Panc1 (cell line): ENCODE results near the gene DUSP10. TPM values are rescaled to one million over a fixed set of nuclear protein-coding genes. Genes with fewer than 3 reads are reported as not detected.

Source experiments
- ATAC-seq: fragments of 200-7000 bp; cut with Tn5 transposase; 2 replicates; pipeline ENCODE4 v1.9.1; 2020; ENCODE audit warnings: mild to moderate bottlenecking, moderate library complexity
- BruUV-seq: library from RNA; stranded (reverse); fragments of 400-500 nt; replicated peaks from 2 replicates; lab custom pipeline; 2021; lab: Mats Ljungman, UMichigan
- CTCF ChIA-PET: fragments of 300-600 bp; sonication (Branson Sonifier 250); formaldehyde crosslinking; loops from one replicate; lab custom pipeline; 2022; ENCODE audit warnings: antibody characterized with exemption; lab: Charles Lee
- POLR2A ChIA-PET: fragments of 300-600 bp; sonication (Branson Sonifier 250); formaldehyde crosslinking; loops from one replicate; lab custom pipeline; 2022; ENCODE audit warnings: antibody characterized with exemption; lab: Charles Lee
- DNase-seq: peaks from one replicate; pipeline ENCODE4 v3.0.0-alpha.2; 2010; ENCODE audit warnings: low read depth, low spot score
- H3K27ac ChIP-seq: 2 replicates; pipeline ENCODE4 v1.5.1; 2011; ENCODE audit warnings: mild to moderate bottlenecking, low read length, inconsistent platforms
- H3K27me3 ChIP-seq: fragments of 200-500 bp; sonication (Bioruptor generic); 2 replicates; pipeline ENCODE4 v1.6.0; 2014; ENCODE audit warnings: low read length, inconsistent platforms; ENCODE audit not compliant: control insufficient read depth, insufficient read depth
- H3K36me3 ChIP-seq: fragments of 200-500 bp; sonication (Bioruptor generic); 2 replicates; pipeline ENCODE4 v1.5.1; 2014; ENCODE audit warnings: inconsistent platforms, mild to moderate bottlenecking, low read length, moderate library complexity; ENCODE audit not compliant: control insufficient read depth, insufficient read depth
- H3K4me1 ChIP-seq: 2 replicates; pipeline ENCODE4 v1.5.1; 2011; ENCODE audit warnings: inconsistent platforms, mild to moderate bottlenecking, low read length, moderate library complexity; ENCODE audit not compliant: control insufficient read depth, insufficient read depth
- H3K4me3 ChIP-seq, 2 experiments: 2 replicates each; pipeline ENCODE4 v1.5.1; 2011 to 2012; ENCODE audit warnings: low read depth in 2 of 2, low read length in 2 of 2, mild to moderate bottlenecking in 2 of 2, inconsistent platforms in 1 of 2, moderate library complexity in 1 of 2
- H3K9me3 ChIP-seq: fragments of 200-500 bp; sonication (Bioruptor generic); 2 replicates; pipeline ENCODE4 v1.5.1; 2014; ENCODE audit warnings: low read depth, mild to moderate bottlenecking, inconsistent platforms, low read length, moderate library complexity; ENCODE audit not compliant: control insufficient read depth, insufficient read depth
- POLR2AphosphoS5 ChIP-seq: IDR thresholded peaks from 2 replicates; pipeline ENCODE4 v1.6.1; 2012; ENCODE audit warnings: mild to moderate bottlenecking, low read depth, low read length, moderate library complexity
- SIN3A ChIP-seq: IDR thresholded peaks from 2 replicates; pipeline ENCODE4 v1.6.1; 2012; ENCODE audit warnings: low read depth, mild to moderate bottlenecking, low read length, moderate library complexity, borderline replicate concordance; ENCODE audit not compliant: insufficient read depth
- TCF7L2 ChIP-seq: IDR thresholded peaks from 2 replicates; pipeline ENCODE4 v1.6.1; 2011; ENCODE audit warnings: mild to moderate bottlenecking, low read depth, low read length, inconsistent platforms
- in situ Hi-C: cut with HindIII; loops from 2 replicates; pipeline ENCODE4 v1.10.0; 2016; ENCODE audit warnings: low sequenced_read_pairs, low pct_unique_long_range_greater_than_20kb
- intact Hi-C: fragments of 100-400 bp; cut with micrococcal nuclease; formaldehyde crosslinking; loops from one replicate; pipeline ENCODE4 v1.10.0; 2022; ENCODE audit not compliant: unreplicated experiment
- total RNA-seq: library from RNA; stranded (reverse); gene quantifications from one replicate; pipeline ENCODE4 v1.2.1, GENCODE V29; 2021; ENCODE audit not compliant: unreplicated experiment
- TF ChIP-seq, protein P1 (sequence below), 2 experiments: IDR thresholded peaks; 2 replicates each; pipeline ENCODE4 v1.6.1; 2011 to 2012; ENCODE audit warnings: low read depth in 2 of 2, control low read depth in 1 of 2, low read length in 1 of 2, mild to moderate bottlenecking in 1 of 2, moderate library complexity in 1 of 2; ENCODE audit not compliant: insufficient read depth in 1 of 2
- TF ChIP-seq, protein P2 (sequence below): fragments of 450-650 bp; IDR thresholded peaks from 2 replicates; pipeline ENCODE4 v1.5.1; 2017; ENCODE audit warnings: mild to moderate bottlenecking

DUSP10 gene
- total RNA-seq, 1 experiment from 2014 or later: 1.4 TPM

DNA sequence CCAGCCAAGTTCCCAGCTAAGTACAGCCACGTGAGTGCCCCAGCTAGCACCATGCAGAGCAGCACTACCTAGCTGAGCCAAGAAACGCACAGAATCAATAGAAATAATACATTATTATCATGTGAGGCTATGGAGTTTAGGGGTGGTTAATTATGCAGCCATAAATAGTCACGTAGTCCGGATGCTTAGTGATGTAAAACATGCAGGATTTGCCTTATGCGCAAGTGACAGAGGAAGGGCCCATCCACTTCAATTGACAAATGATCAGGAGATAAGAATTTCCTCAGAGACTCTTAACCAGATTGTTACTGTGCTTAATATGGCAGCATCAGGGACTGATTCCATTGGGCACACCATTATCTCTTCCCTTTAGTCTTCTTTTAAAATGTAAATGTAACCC is 44.8 kb upstream of the DUSP10 start:
- POLR2A ChIA-PET: no interaction called here
- no peaks in the 10 kb centered on the region for H3K27me3 ChIP-seq
- H3K9me3 ChIP-seq: no peaks in the 10 kb centered on the region
- no TSS peak for BruUV-seq
- H3K4me3 ChIP-seq: no peak overlapping the region
- in situ Hi-C loops: no loop called here
- intact Hi-C loops: no loop called here
- H3K36me3 ChIP-seq: no peaks in the 10 kb centered on the region
- CTCF ChIA-PET: no interaction called here
- no peaks in the 10 kb centered on the region for H3K4me1 ChIP-seq
- TF ChIP-seq SIN3A (no peak), TCF7L2 (no peak), POLR2AphosphoS5 (no peak)
- TF ChIP-seq, protein P1, sequence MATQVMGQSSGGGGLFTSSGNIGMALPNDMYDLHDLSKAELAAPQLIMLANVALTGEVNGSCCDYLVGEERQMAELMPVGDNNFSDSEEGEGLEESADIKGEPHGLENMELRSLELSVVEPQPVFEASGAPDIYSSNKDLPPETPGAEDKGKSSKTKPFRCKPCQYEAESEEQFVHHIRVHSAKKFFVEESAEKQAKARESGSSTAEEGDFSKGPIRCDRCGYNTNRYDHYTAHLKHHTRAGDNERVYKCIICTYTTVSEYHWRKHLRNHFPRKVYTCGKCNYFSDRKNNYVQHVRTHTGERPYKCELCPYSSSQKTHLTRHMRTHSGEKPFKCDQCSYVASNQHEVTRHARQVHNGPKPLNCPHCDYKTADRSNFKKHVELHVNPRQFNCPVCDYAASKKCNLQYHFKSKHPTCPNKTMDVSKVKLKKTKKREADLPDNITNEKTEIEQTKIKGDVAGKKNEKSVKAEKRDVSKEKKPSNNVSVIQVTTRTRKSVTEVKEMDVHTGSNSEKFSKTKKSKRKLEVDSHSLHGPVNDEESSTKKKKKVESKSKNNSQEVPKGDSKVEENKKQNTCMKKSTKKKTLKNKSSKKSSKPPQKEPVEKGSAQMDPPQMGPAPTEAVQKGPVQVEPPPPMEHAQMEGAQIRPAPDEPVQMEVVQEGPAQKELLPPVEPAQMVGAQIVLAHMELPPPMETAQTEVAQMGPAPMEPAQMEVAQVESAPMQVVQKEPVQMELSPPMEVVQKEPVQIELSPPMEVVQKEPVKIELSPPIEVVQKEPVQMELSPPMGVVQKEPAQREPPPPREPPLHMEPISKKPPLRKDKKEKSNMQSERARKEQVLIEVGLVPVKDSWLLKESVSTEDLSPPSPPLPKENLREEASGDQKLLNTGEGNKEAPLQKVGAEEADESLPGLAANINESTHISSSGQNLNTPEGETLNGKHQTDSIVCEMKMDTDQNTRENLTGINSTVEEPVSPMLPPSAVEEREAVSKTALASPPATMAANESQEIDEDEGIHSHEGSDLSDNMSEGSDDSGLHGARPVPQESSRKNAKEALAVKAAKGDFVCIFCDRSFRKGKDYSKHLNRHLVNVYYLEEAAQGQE (IDR thresholded peaks at IDR 0.05; ENCODE audit: insufficient read depth in 1 of 2, low read depth in 2 of 2, low read length in 1 of 2): no peak
- TF ChIP-seq, protein P2, sequence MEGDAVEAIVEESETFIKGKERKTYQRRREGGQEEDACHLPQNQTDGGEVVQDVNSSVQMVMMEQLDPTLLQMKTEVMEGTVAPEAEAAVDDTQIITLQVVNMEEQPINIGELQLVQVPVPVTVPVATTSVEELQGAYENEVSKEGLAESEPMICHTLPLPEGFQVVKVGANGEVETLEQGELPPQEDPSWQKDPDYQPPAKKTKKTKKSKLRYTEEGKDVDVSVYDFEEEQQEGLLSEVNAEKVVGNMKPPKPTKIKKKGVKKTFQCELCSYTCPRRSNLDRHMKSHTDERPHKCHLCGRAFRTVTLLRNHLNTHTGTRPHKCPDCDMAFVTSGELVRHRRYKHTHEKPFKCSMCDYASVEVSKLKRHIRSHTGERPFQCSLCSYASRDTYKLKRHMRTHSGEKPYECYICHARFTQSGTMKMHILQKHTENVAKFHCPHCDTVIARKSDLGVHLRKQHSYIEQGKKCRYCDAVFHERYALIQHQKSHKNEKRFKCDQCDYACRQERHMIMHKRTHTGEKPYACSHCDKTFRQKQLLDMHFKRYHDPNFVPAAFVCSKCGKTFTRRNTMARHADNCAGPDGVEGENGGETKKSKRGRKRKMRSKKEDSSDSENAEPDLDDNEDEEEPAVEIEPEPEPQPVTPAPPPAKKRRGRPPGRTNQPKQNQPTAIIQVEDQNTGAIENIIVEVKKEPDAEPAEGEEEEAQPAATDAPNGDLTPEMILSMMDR: no peak
- no peak overlapping the region for H3K27ac ChIP-seq
- ATAC-seq (no peak), DNase-seq (no peak)

DNA sequence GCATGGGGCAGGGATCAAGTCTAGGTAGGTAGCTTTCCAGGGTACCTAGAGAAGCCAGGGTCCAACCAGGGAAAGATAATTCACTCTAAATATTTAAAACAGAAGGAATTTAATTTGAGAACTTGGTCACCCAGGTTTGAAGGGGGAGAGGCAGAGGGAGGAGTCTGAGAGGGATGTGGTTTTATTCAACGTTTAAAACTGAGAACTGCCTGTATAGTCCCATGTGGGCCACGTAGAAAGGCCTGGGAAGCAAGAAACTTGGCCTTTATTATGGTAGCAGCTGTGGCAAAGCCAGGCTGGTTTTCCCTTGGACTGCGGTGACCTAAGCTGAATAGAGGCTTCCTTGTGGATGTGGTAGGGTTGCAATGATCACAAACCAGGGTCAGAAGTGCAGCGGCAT is 42.0 kb upstream of the DUSP10 start:
- CTCF ChIA-PET: no interaction called here

More for the DNA sequence above, 42.0 kb upstream of the DUSP10 start:
- intact Hi-C loops: no loop called here
- no peak for TF ChIP-seq SIN3A
- TF ChIP-seq POLR2AphosphoS5: no peak
- no peak for TF ChIP-seq TCF7L2
- TF ChIP-seq, protein P1 (IDR thresholded peaks at IDR 0.05; ENCODE audit: insufficient read depth in 1 of 2, low read depth in 2 of 2, low read length in 1 of 2): no peak
- TF ChIP-seq, protein P2: no peak
- H3K36me3 ChIP-seq: no peaks in the 10 kb centered on the region
- H3K27ac ChIP-seq: no peak overlapping the region
- no peaks in the 10 kb centered on the region for H3K9me3 ChIP-seq
- ATAC-seq (no peak), DNase-seq (no peak)
- in situ Hi-C loops: no loop called here
- no peaks in the 10 kb centered on the region for H3K4me1 ChIP-seq
- H3K4me3 ChIP-seq: no peak overlapping the region
- POLR2A ChIA-PET: no interaction called here
- no TSS peak for BruUV-seq
- H3K27me3 ChIP-seq: no peaks in the 10 kb centered on the region
